DOHH2 (cell line): ENCODE data around the gene SPATA20.

Source experiments
- H3F3A ChIP-seq: fragments of 200-600 bp; sonication (generic), shearing (Covaris generic); 2 replicates; pipeline ENCODE4 v1.6.0; 2016; ENCODE audit warnings: antibody characterized with exemption, mild to moderate bottlenecking; ENCODE audit not compliant: control insufficient read depth, insufficient read depth
- H3K27ac ChIP-seq: fragments of 200-600 bp; sonication (generic); 2 replicates; pipeline ENCODE4 v1.5.1; 2014; ENCODE audit warnings: low read depth, mild to moderate bottlenecking, low read length, moderate library complexity
- H3K27me3 ChIP-seq: fragments of 200-600 bp; sonication (generic); 2 replicates; pipeline ENCODE4 v1.6.1; 2014; ENCODE audit warnings: mild to moderate bottlenecking, low read length, mixed read lengths; ENCODE audit not compliant: control insufficient read depth
- H3K36me3 ChIP-seq: fragments of 200-600 bp; sonication (generic); 2 replicates; pipeline ENCODE4 v1.6.1; 2014; ENCODE audit warnings: mild to moderate bottlenecking, low read length, moderate library complexity, mixed read lengths; ENCODE audit not compliant: control insufficient read depth
- H3K4me1 ChIP-seq: fragments of 200-600 bp; sonication (generic); 2 replicates; pipeline ENCODE4 v1.6.1; 2014; ENCODE audit warnings: mild to moderate bottlenecking, low read length, mixed read lengths; ENCODE audit not compliant: control insufficient read depth
- H3K4me2 ChIP-seq: fragments of 200-600 bp; sonication (generic); 2 replicates; pipeline ENCODE4 v1.6.0; 2014; ENCODE audit warnings: mild to moderate bottlenecking, low read length, moderate library complexity
- H3K4me3 ChIP-seq: fragments of 200-600 bp; sonication (generic); 2 replicates; pipeline ENCODE4 v1.5.1; 2014; ENCODE audit warnings: mild to moderate bottlenecking, low read length, mixed read lengths
- H3K79me2 ChIP-seq: fragments of 200-600 bp; sonication (generic); 2 replicates; pipeline ENCODE4 v1.6.1; 2014; ENCODE audit warnings: mild to moderate bottlenecking, low read length, mixed read lengths; ENCODE audit not compliant: control insufficient read depth
- H3K9me2 ChIP-seq: fragments of 200-600 bp; sonication (generic); replicated peaks from 2 replicates; pipeline ENCODE4 v1.6.1; 2014; ENCODE audit warnings: mild to moderate bottlenecking, low read length, mixed read lengths; ENCODE audit not compliant: control insufficient read depth
- H3K9me3 ChIP-seq: fragments of 200-600 bp; sonication (generic); 2 replicates; pipeline ENCODE4 v1.6.1; 2014; ENCODE audit warnings: antibody characterized with exemption, low read length, mixed read lengths; ENCODE audit not compliant: control insufficient read depth, insufficient read depth
- H4K20me1 ChIP-seq: fragments of 200-600 bp; sonication (generic); 2 replicates; pipeline ENCODE4 v1.6.0; 2014; ENCODE audit warnings: low read depth, mild to moderate bottlenecking, antibody characterized with exemption, low read length, moderate library complexity; ENCODE audit not compliant: control insufficient read depth, insufficient read depth
- CTCF ChIP-seq: fragments of 200-600 bp; sonication (generic); IDR thresholded peaks from one replicate; pipeline ENCODE4 v1.5.1; 2014; ENCODE audit warnings: antibody characterized with exemption, mild to moderate bottlenecking, low read depth, low read length; ENCODE audit not compliant: poor library complexity, severe bottlenecking
- EZH2phosphoT487 ChIP-seq: fragments of 200-600 bp; sonication (generic); IDR thresholded peaks from 2 replicates; pipeline ENCODE4 v1.6.1; 2017; ENCODE audit warnings: borderline replicate concordance, mild to moderate bottlenecking, antibody characterized with exemption, low read length, moderate library complexity, mixed read lengths

SPATA20 gene

GRCh38 chr17:50546701-50547034 is 306 bp upstream of the SPATA20 start:
- Histone ChIP-seq H4K20me1 (peaks cover 3% of the 10 kb centered on the region; the same call in 1 of the 2 replicates), H3K9me3 (no peaks in the 10 kb centered on the region), H3K4me1 (peaks cover 16% of the 10 kb centered on the region), H3K4me3 (peak overlapping the region; percentile 84), H3K27ac (no peak overlapping the region), H3K9me2 (no peaks in the 10 kb centered on the region), H3K79me2 (no peaks in the 10 kb centered on the region), H3F3A (no peaks in the 10 kb centered on the region), H3K36me3 (no peaks in the 10 kb centered on the region), H3K4me2 (peak overlapping the region; percentile 63), H3K27me3 (peaks cover 10% of the 10 kb centered on the region; the same call in 1 of the 2 replicates)
- TF ChIP-seq EZH2phosphoT487 (no peak), CTCF (no peak)

- Histone ChIP-seq H3K4me2 (peak overlapping the region; percentile 63), H3K79me2 (no peaks in the 10 kb centered on the region), H4K20me1 (peaks cover 3% of the 10 kb centered on the region; the same call in 1 of the 2 replicates), H3K9me3 (no peaks in the 10 kb centered on the region), H3K4me3 (peak overlapping the region; percentile 84), H3K27ac (no peak overlapping the region), H3K36me3 (no peaks in the 10 kb centered on the region), H3K9me2 (no peaks in the 10 kb centered on the region), H3K27me3 (peaks cover 10% of the 10 kb centered on the region; the same call in 1 of the 2 replicates), H3K4me1 (peaks cover 8% of the 10 kb centered on the region), H3F3A (no peaks in the 10 kb centered on the region)
- no peak for TF ChIP-seq CTCF
These were observed 736 bp downstream of the SPATA20 start for GRCh38 chr17:50547736-50548083.

GRCh38 chr17:50548831-50549230 is 1.9 kb downstream of the SPATA20 start:
- H3K27ac ChIP-seq, result no peak overlapping the region
- H4K20me1 ChIP-seq, result peaks cover 3% of the 10 kb centered on the region; the same call in 1 of the 2 replicates
- H3K4me3 ChIP-seq, result no peak overlapping the region
- no peaks in the 10 kb centered on the region for H3K36me3 ChIP-seq
- no peaks in the 10 kb centered on the region for H3K9me2 ChIP-seq
- H3K79me2 ChIP-seq, result no peaks in the 10 kb centered on the region
- no peaks in the 10 kb centered on the region for H3K9me3 ChIP-seq
- peaks cover 10% of the 10 kb centered on the region; the same call in 1 of the 2 replicates for H3K27me3 ChIP-seq
- peaks cover 7% of the 10 kb centered on the region for H3K4me1 ChIP-seq
- no peaks in the 10 kb centered on the region for H3F3A ChIP-seq
- TF ChIP-seq EZH2phosphoT487 (no peak), CTCF (no peak)
- no peak overlapping the region for H3K4me2 ChIP-seq
